DMS153 treated with DMSO at 0.1 percent for 48 hours (cell line): ENCODE results near the gene CTNNA3.
"Not testable (repeated sequence)": the region's sequence is repeated elsewhere in the genome, so short reads cannot be mapped to it uniquely, and the experiment has no call there.

Experiments
- DNase-seq: peaks from one replicate; lab custom pipeline; 2025; ENCODE audit not compliant: unreplicated experiment; lab: John Stamatoyannopoulos, UW

The CTNNA3 gene

DNA sequence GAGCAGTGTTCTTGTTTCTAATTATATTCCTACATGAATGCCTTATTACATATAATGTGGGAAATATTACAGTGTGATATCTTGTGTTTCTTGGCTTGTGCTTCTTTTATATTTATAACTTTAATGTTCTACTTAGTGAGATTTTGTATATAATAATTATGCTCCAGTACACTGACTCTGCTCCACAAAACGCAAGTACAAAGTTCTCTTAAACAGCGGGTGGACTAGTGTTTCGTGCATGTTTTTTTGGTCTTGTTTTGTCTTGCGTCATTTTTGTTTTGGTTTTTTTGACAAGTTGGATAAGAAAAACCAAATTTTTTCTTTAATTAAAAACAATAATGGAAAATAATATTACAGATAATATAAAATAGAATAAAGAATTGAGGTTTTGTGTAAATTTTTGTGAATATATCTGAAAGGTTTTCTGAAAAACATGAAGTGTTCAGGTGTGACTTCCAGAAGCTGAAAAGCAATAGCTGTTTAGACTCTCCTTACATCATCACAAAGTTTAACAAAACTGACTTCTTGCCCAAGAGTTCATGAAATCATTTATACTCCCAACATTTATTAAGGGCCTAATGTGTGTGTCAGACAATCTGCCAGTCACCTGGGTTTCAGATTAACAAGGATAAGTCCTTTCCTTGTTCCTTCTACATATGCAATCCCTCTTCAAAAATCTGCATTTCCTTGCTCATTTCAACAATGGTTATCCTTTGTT lies 438.4 kb downstream of the CTNNA3 start:
- DNase-seq, result no peak

DNA sequence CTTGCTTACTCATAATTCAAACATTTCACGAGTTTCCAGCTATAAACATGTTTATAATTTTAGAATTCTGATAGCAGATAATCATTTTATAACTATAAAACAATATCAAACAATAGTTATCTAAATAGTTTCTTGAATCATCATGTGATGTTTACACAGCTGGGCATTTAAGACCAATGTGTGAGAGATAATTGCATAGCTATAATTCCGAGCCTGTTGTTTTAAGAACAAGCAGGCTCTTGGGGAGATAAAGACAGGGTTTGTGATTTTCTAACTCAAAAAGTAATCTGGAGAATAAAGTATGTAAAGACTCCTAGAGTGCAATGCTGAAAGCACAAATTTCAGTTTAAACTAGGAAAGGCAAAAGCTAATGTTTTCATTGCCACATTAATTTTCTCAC lies 439.0 kb downstream of the CTNNA3 start:
- DNase-seq, result no peak

DNA sequence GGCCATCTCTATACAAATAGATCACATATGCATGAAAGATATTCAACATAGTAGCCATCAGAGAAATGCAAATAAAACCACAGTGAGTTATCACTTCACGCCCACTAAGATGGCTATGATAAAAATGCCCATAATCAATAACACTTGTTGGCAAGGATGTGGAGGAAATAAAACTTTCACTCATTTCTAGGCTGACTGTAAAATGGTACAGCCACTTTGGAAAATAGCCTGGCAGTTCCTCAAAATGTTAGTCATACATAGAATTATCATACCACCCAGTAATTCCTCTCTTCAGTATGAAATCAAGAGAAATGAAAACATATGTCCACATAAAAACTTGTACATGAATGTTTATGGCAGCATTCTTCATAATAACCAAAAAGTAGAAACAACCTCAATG lies 445.3 kb downstream of the CTNNA3 start:
- no peak for DNase-seq

DNA sequence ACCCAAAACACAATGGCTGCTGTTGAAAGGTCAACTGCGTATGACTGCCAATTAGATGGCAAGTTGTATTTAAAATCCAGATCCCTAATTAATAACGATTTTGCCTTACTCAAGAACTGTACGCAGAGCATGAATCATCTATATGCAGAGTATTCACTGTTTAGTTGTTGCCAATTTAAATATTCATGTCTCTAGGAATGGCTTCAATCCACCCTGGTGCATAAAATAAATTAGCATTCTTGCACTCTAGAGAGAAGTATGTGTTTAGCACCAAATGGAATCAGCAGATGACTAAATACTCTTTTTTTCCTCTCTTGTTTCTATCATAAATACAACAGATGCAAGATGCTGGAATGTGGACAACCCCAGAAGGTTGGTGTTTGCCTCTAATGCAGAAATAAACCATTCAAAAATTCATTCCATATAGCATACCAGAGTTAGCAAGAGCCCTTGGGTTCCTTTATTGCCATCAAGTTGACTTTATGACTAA lies 449.9 kb downstream of the CTNNA3 start:
- no peak for DNase-seq

DNA sequence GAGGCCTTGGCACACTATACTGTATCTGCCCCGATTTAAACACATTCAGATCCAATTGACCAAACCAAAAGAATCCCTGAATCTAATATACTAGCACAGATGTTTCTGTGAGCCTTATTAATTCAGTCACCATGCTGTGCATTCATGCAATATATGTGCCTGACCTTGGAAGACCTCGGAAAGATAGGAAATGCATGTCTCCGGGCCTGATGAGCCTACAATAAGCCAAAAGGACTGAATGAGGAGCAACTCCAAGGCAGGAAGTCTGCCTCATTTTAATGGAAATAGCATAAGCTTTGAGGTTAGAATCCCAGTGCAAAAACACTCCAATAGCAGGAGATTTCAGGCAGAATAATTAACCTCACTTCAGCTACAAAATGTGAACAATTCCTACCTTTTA lies 453.5 kb downstream of the CTNNA3 start:
- no peak for DNase-seq

DNA sequence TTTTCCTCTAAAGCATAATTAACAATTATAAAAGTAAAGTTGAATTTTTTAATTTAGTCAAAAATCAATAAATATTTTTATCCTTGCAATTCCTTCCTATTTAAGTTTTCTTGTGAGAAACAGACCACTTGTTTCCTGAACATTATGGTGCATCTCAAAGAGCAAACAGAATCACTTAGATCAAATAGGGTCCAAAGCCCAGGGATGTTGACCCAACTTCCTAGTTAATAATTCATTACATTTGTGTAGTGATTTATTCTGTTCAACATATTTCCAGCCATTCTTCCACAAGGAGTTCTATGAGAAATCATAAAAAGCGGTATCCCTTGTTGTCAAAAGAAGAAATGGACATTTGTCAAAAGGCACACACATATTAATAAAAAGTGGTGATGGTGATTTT lies 454.5 kb downstream of the CTNNA3 start:
- no peak for DNase-seq

DNA sequence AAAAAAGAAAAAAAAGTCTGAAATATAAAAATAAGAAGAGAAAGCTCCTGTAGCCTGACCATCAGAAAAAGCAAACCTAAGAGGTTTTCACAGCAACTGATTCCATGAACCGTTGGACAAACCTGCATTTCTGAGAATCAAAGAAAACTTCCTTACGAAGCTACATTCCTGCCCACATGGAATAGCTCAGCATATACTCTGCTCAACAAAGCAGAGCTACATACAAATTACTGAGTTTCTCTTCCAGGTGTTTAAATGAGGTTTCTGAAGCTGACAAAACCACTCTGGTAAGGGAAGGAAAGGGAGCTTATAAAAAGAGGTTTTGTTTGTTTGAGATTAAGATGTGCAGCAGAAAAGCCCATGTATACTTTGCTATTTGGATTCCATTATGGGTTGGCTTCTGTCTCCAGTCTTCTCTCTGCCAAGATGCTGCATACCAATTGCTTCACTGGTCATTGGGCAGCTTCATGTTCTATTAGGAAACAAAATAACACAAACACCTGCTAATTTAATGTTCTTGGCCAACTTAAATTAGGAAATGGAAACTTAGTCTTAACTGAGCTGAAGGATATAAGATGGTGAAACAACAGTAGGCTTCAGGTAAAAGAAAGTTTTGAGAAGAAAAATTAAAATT lies 456.0 kb downstream of the CTNNA3 start:
- no peak for DNase-seq

DNA sequence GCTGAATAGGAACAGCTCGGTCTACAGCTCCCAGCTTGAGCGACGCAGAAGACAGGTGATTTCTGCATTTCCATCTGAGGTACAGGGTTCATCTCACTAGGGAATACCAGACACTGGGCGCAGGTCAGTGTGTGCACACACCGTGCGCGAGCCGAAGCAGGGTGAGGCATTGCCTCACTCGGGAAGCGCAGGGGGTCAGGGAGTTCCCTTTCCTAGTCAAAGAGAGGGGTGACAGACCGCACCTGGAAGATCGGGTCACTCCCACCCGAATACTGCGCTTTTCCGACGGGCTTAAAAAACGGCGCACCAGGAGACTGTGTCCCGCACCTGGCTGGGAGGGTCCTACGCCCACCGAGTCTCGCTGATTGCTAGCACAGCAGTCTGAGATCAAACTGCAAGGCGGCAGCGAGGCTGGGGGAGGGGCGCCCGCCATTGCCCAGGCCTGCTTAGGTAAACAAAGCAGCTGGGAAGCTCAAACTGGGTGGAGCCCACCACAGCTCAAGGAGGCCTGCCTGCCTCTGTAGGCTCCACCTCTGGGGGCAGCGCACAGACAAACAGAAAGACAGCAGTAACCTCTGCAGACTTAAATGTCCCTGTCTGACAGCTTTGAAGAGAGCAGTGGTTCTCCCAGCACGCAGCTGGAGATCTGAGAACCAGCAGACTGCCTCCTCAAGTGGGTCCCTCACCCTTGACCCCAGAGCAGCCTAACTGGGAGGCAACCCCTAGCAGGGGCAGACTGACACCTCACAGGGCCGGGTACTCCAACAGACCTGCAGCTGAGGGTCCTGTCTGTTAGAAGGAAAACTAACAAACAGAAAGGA lies 465.1 kb downstream of the CTNNA3 start:
- not testable (repeated sequence) for DNase-seq

DNA sequence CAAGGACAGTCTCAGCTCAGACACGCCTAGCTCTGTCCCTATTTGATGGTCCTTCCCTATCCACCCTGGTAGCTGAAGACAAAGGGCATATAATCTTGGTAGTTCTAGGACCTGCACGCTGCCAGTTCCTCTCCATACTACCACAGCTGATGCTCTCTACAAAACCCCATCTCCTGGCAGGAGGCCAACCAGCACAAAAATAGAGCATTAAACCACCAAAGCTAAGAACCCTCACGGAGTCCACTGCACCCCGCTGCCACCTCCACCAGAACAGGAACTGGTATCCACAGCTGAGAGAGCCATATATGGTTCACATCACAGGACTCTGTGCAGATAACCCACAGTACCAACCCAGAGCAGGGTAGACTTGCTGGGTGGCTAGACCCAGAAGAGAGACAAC lies 470.8 kb downstream of the CTNNA3 start:
- DNase-seq, result no peak

DNA sequence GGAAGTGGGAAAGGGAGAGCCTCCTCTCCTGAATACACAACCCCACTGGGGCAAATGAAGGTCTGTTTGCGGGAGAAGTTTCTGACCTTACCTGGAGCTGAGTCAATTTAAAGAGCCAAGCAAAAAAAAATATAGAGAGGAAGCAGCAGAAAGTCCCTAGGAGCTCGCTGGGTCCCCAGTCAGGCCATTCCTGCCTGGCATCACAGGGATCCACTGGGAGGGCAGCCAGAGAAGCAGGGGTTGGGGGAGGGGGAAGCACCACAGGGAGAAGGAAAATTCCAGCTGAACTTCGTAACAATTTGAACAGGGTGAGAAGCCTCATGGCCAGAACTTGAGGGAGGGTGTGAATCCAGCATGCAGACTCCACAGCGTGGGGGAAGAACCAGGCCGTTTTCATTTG lies 471.4 kb downstream of the CTNNA3 start:
- DNase-seq, result no peak

DNA sequence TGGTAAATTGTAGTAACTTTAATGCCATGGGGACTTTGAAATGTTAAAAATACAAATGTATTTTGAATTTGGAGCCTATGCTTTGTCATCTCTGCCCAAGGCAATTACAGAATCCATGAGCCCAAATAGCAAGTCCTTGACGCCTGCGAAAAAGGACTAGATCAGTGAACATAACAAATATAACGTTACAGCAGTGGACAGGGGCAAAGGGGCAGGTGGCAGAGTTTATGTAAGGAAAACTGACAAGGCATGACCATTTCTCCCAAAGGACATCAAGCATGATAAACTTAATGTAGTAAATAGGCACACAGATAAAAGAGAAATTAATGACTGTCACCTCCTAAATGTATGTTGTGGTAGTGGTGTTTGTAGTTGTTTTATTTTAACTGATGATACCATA lies 473.1 kb downstream of the CTNNA3 start:
- DNase-seq, result no peak

DNA sequence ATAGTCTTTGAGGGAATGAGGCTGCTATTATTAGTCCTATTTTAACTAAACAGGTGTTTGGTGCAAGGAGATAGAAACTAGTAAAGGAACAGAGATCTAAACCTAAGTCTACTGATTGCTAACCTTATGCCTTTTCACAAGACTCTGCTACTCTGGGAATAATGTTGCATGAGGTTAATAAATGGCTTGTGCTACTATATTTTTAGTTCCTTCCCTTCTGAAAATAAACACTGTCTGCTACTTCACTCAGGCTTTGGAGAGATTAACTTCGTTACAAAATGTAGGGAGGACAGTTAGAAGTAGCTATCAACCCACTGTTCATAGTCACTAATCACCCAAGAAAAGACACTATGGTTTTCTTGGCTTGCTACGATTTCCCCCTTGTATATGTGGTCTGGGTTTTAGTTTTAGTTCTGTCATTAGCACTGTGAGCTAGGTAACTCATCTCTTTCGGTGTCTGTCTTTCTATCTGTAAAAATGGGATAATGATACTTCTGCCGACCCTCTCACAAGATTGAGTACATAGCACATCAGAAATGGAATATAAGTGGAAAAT lies 474.0 kb downstream of the CTNNA3 start:
- DNase-seq, result no peak

DNA sequence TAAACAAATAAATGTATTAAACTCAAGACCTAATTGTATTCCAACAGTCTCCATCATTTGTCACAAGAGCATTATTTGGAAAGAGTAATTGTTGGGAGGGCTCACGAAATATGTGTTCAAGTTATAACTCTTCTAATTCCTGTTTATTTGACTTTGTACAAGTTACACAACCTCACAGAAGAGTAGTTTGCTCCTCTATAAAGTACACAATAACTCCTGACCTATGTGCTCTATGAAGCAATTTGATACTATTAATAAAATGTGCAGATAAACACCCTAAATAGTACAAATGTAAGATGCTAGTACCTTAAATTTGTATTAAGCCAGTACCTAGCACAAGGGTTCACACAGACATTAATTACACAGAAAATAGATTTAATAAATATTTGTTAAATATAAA lies 484.3 kb downstream of the CTNNA3 start:
- DNase-seq, result no peak

DNA sequence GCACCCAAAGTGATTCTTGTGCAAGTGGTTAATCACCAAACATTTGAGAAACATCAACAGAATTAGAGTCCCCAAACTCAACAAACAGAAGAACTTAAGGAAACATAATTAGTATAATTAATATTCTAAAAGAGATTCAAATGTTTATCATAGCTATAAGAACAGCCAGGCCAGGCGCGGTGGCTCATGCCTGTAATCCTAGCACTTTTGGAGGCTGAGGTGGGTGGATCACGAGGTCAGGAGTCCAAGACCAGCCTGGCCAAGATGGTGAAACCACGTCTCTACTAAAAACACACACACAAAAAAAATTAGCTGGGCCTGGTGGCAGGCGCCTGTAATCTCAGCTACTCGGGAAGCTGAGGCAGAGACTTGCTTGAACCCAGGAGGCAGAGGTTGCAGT lies 488.1 kb downstream of the CTNNA3 start:
- not testable (repeated sequence) for DNase-seq

DNA sequence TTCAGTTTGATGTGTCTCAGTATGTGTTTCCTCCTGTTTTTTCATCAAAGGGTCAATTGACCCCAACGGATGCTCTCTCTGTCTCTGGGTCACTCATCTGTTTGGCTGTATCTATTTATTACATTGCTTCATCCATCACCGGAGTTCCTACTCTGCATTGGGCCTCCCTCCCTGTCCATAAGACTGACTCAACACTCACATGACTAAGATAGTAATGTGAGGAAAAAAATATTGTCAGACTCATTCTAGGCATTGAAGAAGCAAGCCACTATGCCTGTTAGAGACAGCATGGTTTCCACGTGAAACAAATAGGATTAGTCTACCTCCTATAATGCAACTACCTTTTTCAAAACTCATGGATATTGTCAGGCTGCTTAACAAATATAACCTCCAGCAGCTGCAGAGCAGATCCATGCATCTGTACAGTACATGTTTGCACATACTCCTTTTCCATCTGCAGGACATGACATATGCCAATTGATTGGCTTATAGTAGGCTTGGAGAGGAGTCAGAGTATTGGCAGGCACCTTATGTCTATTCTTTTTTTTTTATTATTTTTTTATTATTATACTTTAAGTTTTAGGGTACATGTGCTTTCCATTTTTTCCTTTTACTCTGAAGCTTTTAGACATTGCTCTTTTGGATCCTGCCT lies 495.0 kb downstream of the CTNNA3 start:
- DNase-seq, result no peak

DNA sequence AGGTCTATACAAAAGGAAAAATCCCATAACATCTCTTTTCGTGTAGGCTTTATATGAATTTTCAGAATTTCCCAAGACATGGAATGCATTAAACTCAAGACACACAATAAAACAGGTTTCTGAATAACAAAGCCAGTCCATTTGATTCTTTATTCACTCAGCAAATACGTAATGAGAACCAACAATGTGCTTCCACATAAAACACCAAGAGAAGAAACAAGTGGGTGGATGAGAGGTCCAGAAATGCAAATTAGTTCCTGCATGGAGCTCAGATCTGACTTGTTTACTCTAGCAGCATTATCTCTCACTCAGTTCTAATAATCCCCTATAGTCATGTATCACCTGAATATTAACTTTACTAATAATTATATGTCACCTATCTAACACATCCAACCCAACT lies 520.6 kb downstream of the CTNNA3 start:
- DNase-seq, result no peak

DNA sequence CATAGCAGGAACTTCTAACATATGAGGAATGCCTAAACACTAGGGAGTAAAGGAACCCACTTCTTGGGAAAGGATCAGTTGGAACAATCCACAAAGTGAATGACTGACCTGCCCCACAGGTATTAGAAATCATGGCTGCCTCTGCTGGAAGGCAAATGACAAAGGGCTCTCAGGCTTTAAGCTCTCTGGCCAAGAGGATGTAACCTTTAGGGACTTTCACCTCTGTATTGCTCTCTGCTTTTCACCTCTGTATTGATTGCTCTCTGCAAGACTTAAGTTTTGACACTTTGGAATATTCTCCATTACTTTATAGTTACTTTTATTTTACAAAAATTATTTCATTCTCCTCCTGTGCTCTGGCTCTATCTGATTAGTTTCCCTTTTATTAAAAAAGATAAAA lies 522.2 kb downstream of the CTNNA3 start:
- DNase-seq, result no peak

DNA sequence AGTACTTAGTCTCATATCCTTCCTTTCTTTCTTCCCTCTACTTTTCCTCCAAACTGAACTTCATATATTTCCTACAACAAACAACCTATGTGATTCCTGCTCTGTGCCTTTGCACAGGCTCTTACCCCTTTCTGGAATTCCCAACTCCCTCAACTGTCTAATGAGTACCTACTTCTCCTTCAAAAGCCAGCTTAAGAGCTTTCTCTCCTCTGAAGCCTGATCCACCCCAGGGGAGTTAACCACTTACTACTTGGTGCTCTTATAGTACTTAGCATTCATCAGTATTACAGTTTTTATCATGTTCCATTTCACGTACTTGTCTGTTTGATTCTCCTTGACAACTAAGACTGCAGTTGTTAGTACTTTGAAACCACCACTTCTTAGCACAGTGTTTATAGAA lies 524.0 kb downstream of the CTNNA3 start:
- no peak for DNase-seq

DNA sequence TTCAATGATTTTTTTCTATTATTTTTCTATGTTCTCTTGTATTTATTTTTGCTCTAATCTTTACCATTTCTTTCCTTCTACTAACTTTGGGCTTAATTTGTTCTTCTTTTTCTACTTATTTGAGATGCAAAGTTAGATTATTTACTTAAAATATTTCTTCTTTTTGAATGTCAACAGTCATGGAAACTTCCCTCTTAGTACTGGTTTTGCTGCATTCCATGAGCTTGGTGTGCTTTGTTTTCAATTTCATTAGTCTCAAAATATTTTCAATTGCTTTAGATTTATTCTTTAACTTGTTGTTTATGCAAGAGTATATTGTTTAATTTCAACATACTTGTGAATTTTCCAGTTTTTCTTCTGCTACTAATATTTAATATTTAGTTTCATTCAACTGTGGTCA lies 539.8 kb downstream of the CTNNA3 start:
- no peak for DNase-seq

DNA sequence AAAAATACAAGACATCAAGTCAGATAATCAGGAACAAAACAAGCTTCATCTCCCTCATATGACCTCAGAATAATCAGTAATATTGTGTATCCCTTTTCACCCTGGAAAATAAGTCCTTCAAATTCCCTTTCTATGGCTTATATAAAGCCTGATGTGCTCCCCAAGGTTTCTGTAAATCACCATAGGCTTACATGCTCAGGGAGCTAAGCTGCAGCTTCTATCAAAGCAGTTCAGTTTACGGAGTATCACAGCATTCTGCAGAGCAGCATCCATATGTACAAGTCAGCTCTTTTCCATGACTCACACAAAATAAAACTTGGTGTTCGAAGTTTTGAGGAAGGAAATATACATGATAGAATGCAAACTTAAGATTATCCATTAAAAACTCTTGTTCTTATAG lies 544.5 kb downstream of the CTNNA3 start:
- DNase-seq, result no peak

DNA sequence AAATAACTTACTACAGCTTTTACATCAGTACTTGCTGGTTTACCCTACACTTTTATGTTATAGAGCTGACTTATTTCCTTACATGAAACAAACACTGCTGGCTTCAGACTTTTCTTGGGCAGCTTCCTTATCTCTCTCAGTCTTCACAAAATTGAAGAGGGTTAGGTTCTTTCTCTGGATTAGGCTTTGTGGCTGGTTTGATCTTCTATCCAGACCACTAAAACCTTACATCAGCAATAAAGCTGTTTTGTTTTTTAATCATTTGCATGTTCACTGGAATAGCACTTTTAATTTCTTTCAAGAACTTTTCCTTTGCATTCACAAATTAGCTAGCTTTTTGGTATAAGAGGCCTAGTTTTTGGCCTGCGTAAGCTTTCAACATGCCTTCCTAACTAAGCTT lies 551.5 kb downstream of the CTNNA3 start:
- no peak for DNase-seq
